HL-60/S4 (cell line): ENCODE results near the gene ICA1.
"Not testable (repeated sequence)": the region's sequence is repeated elsewhere in the genome, so short reads cannot be mapped to it uniquely, and the experiment has no call there.

ENCODE experiments used
- in situ Hi-C: fragments of 300-500 bp; cut with MboI; formaldehyde crosslinking; loops from 2 replicates; pipeline ENCODE4 v1.14.3; 2022; ENCODE audit warnings: low sequenced_read_pairs

Gene ICA1

GRCh38 chr7:8068892-8069686 lies 192.9 kb downstream of the ICA1 start:
- in situ Hi-C loops = no loop called here

- in situ Hi-C loops = no loop called here
Observed at GRCh38 chr7:8065356-8065813, 196.6 kb downstream of the ICA1 start.

GRCh38 chr7:8064828-8065227 lies 197.1 kb downstream of the ICA1 start:
- in situ Hi-C loops = no loop called here

GRCh38 chr7:8063706-8064297 lies 198.2 kb downstream of the ICA1 start:
- in situ Hi-C loops = no loop called here

DNA sequence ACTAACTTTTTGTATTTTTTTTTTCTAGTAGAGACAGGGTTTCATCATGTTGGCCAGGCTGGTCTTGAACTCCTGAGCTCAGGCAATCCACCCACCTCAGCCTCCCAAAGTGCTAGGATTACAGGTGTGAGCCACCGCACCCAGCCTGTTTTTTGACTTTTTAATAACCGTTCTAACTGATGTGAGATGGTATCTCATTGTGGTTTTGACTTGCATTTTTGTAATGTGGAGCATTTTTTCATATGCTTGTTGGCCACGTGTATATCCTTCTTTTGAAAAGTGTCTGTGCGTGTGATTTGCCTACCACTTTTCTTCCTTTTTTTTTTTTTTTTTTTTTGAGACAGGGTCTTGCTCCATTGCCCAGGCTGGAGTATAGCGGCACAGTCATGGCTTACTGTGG lies 198.7 kb downstream of the ICA1 start:
- in situ Hi-C loops = not testable (repeated sequence)
